Stimulated activated memory B cell treated with anti-CD40 and anti-IgM and Interleukin-4, amounts not matched to agents 10 μg/mL and 1 μg/mL and 100 μg/mL, for 72 hours (primary cell): Measurements from ENCODE around the gene KSR1.
"Not testable (repeated sequence)": the region's sequence is repeated elsewhere in the genome, so short reads cannot be mapped to it uniquely, and the experiment has no call there.

Experiments used
- ATAC-seq: fragments of 150-1000 bp; cut with Tn5 transposase; 2 replicates; pipeline ENCODE4 v1.10.0; 2021
- H3K27ac Mint-ChIP-seq: one replicate; pipeline ENCODE4 v1.8.0; 2022; ENCODE audit warnings: mild to moderate bottlenecking, mixed read lengths
- H3K27me3 Mint-ChIP-seq: one replicate; pipeline ENCODE4 v1.8.0; 2022; ENCODE audit warnings: mixed read lengths
- H3K36me3 Mint-ChIP-seq: one replicate; pipeline ENCODE4 v1.8.0; 2022; ENCODE audit warnings: mixed read lengths
- H3K4me1 Mint-ChIP-seq: one replicate; pipeline ENCODE4 v1.8.0; 2022; ENCODE audit warnings: mixed read lengths
- H3K4me3 Mint-ChIP-seq: one replicate; pipeline ENCODE4 v1.8.0; 2022; ENCODE audit warnings: mild to moderate bottlenecking, moderate library complexity, mixed read lengths
- H3K9me3 Mint-ChIP-seq: one replicate; pipeline ENCODE4 v1.8.0; 2022; ENCODE audit warnings: mixed read lengths

KSR1 gene

GRCh38 chr17:27455914-27456680 is at the start of gene KSR1:
Gene KSR1, plus strand, starts transcription at chr17:27456448. Its CDS starts 196 bp downstream, at chr17:27456644.
- ATAC-seq, result peak; percentile 97
- Mint-ChIP-seq H3K27me3 (no peaks in the 10 kb centered on the region), H3K4me1 (peaks cover 36% of the 10 kb centered on the region), H3K9me3 (no peaks in the 10 kb centered on the region), H3K36me3 (no peaks in the 10 kb centered on the region), H3K4me3 (peak within 1 kb of the TSS; percentile 80), H3K27ac (peak within 1 kb of the TSS; percentile 66)

DNA sequence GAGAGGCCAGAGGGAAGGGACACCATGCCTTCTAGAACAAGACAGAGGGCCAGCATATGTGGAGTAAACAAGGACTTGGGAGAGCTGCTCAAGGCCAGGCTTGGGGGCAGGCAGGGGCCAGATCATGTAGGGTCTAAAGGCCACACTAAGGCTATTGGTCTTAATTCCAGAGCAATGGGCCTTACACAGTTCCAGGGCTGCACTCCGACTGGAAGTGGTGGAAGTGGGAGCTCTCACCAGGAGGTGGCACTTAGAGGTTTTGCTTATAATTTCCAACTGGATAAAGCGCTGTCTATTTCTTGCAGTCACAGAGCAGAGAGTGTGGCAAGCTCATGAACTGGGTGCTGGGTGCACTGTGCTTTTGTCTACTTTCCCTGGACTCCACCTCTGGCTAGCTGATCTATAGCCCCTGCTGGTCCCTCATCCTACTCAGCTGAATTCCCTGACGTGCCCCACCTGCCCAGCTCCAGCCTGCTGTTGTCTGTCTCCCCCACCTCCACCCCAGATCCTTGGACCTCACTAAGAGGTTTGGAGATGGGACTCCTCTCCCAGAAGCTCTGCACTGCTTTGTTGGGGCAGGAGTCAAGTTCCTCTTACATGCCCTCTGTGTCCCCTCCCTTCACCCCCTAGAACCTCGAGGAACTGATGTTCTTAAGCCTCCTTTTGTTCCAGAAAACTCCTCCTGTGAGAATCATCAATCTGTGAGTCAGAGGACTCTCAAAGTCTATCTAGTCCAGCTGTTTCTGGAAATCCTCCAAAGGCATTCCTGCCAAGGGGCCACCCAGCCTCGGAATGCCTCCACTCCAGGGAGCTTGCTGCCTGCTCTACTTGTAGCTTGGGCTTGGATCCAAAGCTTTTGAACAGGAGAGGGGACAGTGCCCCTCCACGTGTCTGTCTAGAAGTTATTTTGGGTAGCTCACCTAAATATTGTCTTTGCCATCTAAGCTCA is 48.1 kb upstream of the KSR1 start:
- no peaks in the 10 kb centered on the region for H3K4me1 Mint-ChIP-seq
- H3K36me3 Mint-ChIP-seq, result no peaks in the 10 kb centered on the region
- no peaks in the 10 kb centered on the region for H3K9me3 Mint-ChIP-seq
- H3K27ac Mint-ChIP-seq, result no peak overlapping the region
- peaks cover 6% of the 10 kb centered on the region for H3K27me3 Mint-ChIP-seq
- no peak for ATAC-seq
- H3K4me3 Mint-ChIP-seq, result no peak overlapping the region

DNA sequence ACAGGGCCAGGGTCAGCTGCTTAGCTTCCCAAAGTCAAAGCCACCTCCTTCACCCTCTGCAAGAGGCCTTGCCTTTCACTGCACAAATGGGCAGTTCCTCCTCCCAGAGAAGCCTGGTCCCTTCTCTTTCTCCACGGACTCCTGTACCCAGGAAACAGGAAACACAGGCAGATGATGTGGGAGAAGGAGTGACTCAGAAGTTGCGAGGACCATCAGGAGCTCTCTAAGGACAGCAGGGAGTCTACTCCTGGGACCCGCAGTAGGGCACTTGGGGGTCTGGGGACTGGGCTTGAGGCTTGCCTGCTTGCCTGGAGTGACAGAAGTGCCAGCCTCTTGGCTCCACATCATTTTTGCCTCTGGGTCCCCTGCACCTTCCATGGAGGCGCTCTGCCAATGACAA is 47.4 kb upstream of the KSR1 start:
- no peak for ATAC-seq
- Mint-ChIP-seq H3K27ac (no peak overlapping the region), H3K4me1 (no peaks in the 10 kb centered on the region), H3K27me3 (peaks cover 6% of the 10 kb centered on the region), H3K36me3 (no peaks in the 10 kb centered on the region), H3K9me3 (no peaks in the 10 kb centered on the region), H3K4me3 (no peak overlapping the region)

DNA sequence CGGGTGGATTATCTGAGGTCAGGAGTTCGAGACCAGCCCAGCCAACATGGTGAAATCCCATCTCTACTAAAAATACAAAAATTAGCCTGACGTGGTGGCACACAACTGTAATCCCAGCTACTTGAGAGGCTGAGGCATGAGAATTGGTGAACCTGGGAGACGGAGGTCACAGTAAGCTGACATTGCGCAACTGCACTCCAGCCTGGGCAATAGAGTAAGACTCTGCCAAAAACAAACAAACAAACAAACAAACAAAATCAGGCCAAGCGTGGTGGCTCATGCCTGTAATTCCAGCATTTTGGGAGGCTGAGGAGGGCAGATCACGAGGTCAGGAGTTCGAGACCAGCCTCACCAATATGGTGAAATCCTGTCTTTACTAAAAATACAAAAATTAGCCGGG is 44.1 kb upstream of the KSR1 start:
- H3K4me1 Mint-ChIP-seq, H3K36me3 Mint-ChIP-seq, H3K4me3 Mint-ChIP-seq, ATAC-seq, H3K27ac Mint-ChIP-seq, H3K27me3 Mint-ChIP-seq, H3K9me3 Mint-ChIP-seq: not testable (repeated sequence)

DNA sequence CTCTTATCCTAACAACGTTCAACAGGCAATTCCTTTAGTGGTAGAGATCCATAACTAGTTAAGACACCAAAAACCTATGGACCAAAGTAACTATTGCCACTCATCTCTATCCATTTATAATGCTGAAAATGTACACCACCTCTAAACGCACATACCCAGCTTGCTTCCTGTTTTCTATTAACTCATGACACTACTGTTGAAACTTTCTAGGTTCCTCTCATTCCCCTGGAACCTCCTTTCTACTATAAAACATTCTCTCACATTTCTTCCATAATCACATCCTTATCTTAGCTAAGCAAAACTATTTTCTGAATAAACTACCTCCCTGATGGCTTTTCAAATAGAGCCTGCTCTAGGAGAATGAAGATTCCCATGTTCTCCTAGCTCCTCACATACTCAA is 42.9 kb upstream of the KSR1 start:
- ATAC-seq, result no peak
- no peak overlapping the region for H3K27ac Mint-ChIP-seq
- no peak overlapping the region for H3K4me3 Mint-ChIP-seq
- no peaks in the 10 kb centered on the region for H3K9me3 Mint-ChIP-seq
- H3K27me3 Mint-ChIP-seq, result peaks cover 6% of the 10 kb centered on the region
- no peaks in the 10 kb centered on the region for H3K4me1 Mint-ChIP-seq
- no peaks in the 10 kb centered on the region for H3K36me3 Mint-ChIP-seq

DNA sequence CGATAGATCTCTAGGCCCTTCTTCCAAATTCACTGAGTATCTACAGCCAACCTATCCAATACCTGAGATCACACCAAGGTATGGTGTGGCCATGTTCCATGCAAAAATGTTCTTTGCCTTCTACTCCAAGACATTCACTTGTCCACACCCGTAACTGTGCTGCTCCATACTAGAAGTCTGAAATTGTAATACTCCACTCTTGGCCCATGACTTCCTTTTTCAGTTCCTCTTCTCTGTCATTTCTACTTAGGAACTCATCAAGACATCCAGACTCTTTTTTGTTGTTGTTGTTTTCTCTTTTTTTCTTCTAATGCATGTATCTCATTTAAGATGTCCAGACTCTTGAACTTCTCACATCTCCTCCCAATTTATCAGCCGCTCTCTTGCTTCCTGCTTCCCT is 42.5 kb upstream of the KSR1 start:
- Mint-ChIP-seq H3K27me3 (peaks cover 1% of the 10 kb centered on the region), H3K9me3 (no peaks in the 10 kb centered on the region), H3K4me1 (no peaks in the 10 kb centered on the region), H3K27ac (no peak overlapping the region), H3K4me3 (no peak overlapping the region), H3K36me3 (no peaks in the 10 kb centered on the region)
- ATAC-seq, result peak; percentile 66

DNA sequence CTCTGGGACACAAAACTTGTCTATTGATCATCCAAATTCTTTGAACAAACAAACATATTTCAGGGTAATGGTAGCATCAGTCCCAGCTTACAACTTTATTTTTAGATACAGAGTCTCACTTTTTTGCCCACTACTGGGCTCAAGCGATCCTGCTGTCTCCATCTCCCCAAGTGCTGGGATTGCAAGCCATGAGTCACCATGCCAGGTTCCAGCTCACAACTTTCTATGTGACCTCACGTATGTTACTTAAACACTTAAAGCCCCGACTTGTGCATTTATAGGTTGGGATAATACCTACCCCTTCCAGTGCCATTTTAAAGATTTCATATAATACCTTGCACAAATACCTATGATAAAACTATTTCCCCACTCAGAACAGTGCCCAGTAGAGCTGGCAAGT is 42.0 kb upstream of the KSR1 start:
- no peak overlapping the region for H3K27ac Mint-ChIP-seq
- no peaks in the 10 kb centered on the region for H3K4me1 Mint-ChIP-seq
- H3K4me3 Mint-ChIP-seq, result no peak overlapping the region
- ATAC-seq, result no peak
- no peaks in the 10 kb centered on the region for H3K36me3 Mint-ChIP-seq
- H3K9me3 Mint-ChIP-seq, result no peaks in the 10 kb centered on the region
- no peaks in the 10 kb centered on the region for H3K27me3 Mint-ChIP-seq

DNA sequence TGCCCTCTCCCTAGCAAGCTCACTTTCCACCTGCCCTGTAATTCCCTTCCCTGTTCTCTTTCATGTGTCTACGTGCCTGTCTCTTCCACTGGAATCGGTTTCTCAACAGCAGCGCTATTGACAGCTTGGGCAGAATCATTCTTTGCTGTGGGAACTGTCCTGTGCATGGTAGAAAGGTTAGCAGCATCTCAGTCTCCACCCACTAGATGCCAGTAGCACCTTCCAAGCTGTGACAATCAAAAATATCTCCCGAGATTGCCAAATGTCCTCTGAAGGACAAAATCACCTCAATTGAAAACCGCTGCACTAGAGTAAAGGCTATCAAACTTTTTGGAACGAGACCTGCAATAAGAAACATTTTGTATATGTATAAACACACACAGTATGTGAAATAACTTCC is 41.6 kb upstream of the KSR1 start:
- ATAC-seq, result no peak
- Mint-ChIP-seq H3K9me3 (no peaks in the 10 kb centered on the region), H3K27me3 (no peaks in the 10 kb centered on the region), H3K4me1 (no peaks in the 10 kb centered on the region), H3K27ac (no peak overlapping the region), H3K4me3 (no peak overlapping the region), H3K36me3 (no peaks in the 10 kb centered on the region)

DNA sequence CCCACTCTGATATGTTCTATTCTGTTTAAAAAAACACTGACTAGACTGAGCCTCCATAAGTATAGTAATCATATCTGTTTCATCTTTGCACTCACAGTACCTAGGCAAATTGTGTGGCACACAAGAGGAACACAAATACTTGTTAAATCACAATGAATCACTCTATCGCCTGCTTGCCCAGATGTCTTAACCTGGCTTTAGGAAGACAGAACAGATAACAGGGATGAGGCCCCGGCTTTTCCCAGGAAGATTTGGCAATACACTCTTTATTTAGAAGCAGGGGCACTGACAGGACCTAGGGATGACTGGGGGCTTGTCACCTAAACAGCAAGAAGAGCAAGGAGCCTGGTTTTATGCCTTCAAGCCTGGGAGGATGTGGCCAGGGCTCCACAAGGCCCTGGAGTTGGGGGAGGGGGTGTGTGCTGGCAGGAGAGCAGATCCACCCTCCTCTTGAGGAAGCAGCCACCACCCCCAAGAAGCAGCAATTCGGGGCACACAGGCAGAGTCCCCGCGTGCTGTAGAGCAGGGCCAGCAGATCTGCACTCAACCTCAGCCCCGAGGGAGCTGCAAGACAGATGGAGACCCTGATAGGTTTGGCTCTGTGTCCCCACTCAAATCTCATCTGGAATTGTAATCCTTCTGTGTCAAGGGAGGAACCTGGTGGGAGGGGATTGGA is 41.0 kb upstream of the KSR1 start:
- Mint-ChIP-seq H3K4me1 (no peaks in the 10 kb centered on the region), H3K27ac (no peak overlapping the region), H3K27me3 (no peaks in the 10 kb centered on the region), H3K4me3 (no peak overlapping the region), H3K36me3 (no peaks in the 10 kb centered on the region), H3K9me3 (no peaks in the 10 kb centered on the region)
- no peak for ATAC-seq

DNA sequence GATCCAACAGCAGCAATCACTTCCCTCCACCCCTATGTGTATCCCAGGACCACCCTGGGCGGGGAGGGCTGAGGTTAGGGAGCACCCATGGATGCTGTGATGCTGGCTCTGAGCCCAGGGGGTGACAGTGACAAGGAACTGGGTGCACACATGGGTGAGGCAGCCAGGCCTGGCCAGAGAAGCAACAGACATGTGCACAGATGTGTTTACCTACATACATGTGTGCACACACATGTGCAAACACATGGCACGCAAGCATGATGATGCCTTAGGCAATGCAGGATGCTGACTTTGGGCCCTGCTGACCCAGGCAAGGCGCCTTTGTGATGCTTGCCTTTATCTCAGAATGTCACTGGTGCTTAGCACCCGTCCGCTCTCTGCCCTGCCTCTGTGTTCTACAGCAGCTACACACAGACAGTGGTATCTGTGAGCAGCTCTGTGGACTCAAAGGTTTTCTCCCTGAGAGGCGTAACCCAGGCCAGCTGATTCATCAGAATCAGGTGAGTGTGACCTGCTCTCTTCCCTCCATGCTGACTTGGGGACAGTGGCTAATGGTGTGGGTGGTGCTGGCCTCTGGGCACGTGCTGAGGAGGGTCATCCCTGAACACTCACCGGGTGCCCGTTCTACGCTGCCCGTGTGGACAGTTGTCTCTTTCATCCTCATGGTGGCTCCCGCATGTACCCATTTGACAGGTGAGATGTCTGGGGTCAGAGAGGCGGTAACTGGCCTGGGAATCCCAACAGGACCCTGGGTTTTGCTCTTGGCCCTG is 38.5 kb upstream of the KSR1 start:
- no peaks in the 10 kb centered on the region for H3K36me3 Mint-ChIP-seq
- H3K27ac Mint-ChIP-seq, result no peak overlapping the region
- H3K27me3 Mint-ChIP-seq, result no peaks in the 10 kb centered on the region
- no peak for ATAC-seq
- H3K9me3 Mint-ChIP-seq, result no peaks in the 10 kb centered on the region
- no peak overlapping the region for H3K4me3 Mint-ChIP-seq
- H3K4me1 Mint-ChIP-seq, result no peaks in the 10 kb centered on the region

DNA sequence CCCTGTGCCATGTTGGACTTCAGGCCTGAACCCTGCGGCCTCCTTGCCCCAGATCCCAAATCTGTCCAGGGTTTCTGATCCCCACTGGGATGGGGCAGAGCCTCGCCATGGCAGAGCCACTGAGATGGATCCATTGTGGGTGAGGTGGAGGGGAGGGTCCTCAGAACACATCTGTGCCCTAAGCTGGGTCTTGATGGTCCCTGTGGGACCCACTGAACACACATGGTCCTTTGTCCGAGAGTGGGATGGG is 38.0 kb upstream of the KSR1 start:
- Mint-ChIP-seq H3K9me3 (no peaks in the 10 kb centered on the region), H3K36me3 (no peaks in the 10 kb centered on the region), H3K4me1 (no peaks in the 10 kb centered on the region), H3K4me3 (no peak overlapping the region), H3K27me3 (no peaks in the 10 kb centered on the region), H3K27ac (no peak overlapping the region)
- peak; percentile 16 for ATAC-seq

GRCh38 chr17:27419156-27419555 is 37.1 kb upstream of the KSR1 start:
- Mint-ChIP-seq H3K4me3 (no peak overlapping the region), H3K27ac (no peak overlapping the region), H3K9me3 (no peaks in the 10 kb centered on the region), H3K4me1 (no peaks in the 10 kb centered on the region), H3K27me3 (no peaks in the 10 kb centered on the region), H3K36me3 (no peaks in the 10 kb centered on the region)
- no peak for ATAC-seq

GRCh38 chr17:27420211-27420950 is 35.9 kb upstream of the KSR1 start:
- no peaks in the 10 kb centered on the region for H3K27me3 Mint-ChIP-seq
- no peak overlapping the region for H3K4me3 Mint-ChIP-seq
- no peaks in the 10 kb centered on the region for H3K4me1 Mint-ChIP-seq
- ATAC-seq, result no peak
- no peak overlapping the region for H3K27ac Mint-ChIP-seq
- no peaks in the 10 kb centered on the region for H3K9me3 Mint-ChIP-seq
- H3K36me3 Mint-ChIP-seq, result no peaks in the 10 kb centered on the region

DNA sequence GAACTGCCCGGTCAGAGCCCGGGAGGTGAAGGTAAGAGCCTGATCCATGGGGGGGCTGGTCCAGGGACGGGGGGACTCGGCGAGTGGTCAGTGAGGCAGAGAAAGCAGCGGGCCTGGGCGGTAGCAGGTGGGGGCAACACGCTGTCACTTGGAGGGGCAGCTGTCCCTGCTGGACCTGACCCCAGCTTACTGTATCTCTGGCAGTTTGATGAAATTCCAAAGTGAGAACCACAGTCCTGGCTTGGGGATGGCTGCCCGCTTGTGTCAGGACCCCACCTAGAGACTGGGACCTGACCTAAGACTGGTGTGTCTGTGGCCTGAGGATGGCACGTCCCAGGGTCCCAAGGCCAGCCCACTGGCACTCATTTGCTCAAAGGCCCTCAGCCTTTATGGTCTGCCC is 35.1 kb upstream of the KSR1 start:
- Mint-ChIP-seq H3K27ac (no peak overlapping the region), H3K36me3 (no peaks in the 10 kb centered on the region), H3K4me1 (no peaks in the 10 kb centered on the region), H3K27me3 (no peaks in the 10 kb centered on the region), H3K9me3 (no peaks in the 10 kb centered on the region), H3K4me3 (no peak overlapping the region)
- no peak for ATAC-seq
